ENCODE measurements around the gene OLFM2.

OLFM2 gene

DNA sequence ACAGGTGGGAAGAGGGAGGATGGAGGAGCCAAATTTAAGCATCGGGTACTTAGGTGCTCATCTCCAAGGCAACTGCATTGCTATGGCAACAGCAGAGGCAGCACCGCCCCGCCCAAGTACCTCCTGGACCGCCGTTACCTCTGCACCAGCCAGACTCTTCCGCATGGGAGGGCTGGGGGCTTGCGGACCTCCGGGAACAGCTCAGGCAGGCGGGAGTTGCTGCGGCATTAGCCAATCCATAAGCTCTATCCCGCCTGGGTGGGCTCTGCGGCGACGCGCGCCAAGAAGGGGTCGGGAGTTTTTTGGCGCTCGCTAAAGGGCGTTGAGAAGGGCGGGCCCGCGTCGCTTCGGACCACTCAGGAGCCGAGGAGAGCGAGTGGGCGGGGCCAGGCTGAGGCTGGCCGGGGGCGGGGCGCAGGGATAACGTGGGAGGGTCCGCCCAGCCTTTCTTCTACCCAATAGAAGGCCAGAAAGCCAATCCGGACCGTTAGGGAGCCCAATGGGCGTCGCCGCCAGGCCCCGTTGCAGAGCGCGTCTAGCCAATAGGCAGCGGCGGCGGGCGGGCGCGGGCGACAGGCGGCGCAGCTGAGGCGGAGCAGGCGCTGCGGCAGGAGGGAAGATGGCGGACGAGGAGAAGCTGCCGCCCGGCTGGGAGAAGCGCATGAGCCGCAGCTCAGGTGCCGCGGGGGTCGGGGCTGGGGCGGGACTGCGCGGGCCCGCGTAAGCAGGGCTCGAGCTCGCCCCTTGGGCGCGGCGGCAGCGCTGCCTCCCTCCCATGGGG, 101.4 kb downstream of the OLFM2 start, which contains the start of gene PIN1:
TSS of gene PIN1 (plus strand) at position 593 of the 781 bp plus-strand sequence. CDS start at position 620, 27 bp downstream.
- Histone ChIP-seq H3K79me2 (ENCODE audit: low read length) (peaks cover 32% of the 10 kb centered on the region), H3K4me3 (ENCODE audit: low read length) (peak within 1 kb of the TSS; percentile 86), H3K27me3 (ENCODE audit: low read depth, low read length) (no peaks in the 10 kb centered on the region), H3K4me1 (ENCODE audit: low read length) (peaks cover 12% of the 10 kb centered on the region), H3K9me3 (ENCODE audit: insufficient read depth, low read length) (no peaks in the 10 kb centered on the region), H4K20me1 (ENCODE audit: insufficient read depth, low read length) (peaks cover 5% of the 10 kb centered on the region; the same call in 1 of the 2 replicates), H3K4me2 (ENCODE audit: low read length) (peak within 1 kb of the TSS; percentile 82), H3K9ac (ENCODE audit: low read length) (peak within 1 kb of the TSS; percentile 76), H3K36me3 (replicated peaks; ENCODE audit: low read depth, low read length) (peaks cover 20% of the 10 kb centered on the region), H2AFZ (ENCODE audit: low read depth, low read length) (peak within 1 kb of the TSS; percentile 91), H3K27ac (ENCODE audit: low read length) (no peak within 1 kb of the TSS)
- TF ChIP-seq, protein P1, sequence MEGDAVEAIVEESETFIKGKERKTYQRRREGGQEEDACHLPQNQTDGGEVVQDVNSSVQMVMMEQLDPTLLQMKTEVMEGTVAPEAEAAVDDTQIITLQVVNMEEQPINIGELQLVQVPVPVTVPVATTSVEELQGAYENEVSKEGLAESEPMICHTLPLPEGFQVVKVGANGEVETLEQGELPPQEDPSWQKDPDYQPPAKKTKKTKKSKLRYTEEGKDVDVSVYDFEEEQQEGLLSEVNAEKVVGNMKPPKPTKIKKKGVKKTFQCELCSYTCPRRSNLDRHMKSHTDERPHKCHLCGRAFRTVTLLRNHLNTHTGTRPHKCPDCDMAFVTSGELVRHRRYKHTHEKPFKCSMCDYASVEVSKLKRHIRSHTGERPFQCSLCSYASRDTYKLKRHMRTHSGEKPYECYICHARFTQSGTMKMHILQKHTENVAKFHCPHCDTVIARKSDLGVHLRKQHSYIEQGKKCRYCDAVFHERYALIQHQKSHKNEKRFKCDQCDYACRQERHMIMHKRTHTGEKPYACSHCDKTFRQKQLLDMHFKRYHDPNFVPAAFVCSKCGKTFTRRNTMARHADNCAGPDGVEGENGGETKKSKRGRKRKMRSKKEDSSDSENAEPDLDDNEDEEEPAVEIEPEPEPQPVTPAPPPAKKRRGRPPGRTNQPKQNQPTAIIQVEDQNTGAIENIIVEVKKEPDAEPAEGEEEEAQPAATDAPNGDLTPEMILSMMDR (IDR thresholded peaks at IDR 0.05; ENCODE audit: low read depth, low read length), result peak; percentile 39
- TF ChIP-seq EZH2phosphoT487 (IDR thresholded peaks at IDR 0.05; ENCODE audit: low read depth), result no peak

DNA sequence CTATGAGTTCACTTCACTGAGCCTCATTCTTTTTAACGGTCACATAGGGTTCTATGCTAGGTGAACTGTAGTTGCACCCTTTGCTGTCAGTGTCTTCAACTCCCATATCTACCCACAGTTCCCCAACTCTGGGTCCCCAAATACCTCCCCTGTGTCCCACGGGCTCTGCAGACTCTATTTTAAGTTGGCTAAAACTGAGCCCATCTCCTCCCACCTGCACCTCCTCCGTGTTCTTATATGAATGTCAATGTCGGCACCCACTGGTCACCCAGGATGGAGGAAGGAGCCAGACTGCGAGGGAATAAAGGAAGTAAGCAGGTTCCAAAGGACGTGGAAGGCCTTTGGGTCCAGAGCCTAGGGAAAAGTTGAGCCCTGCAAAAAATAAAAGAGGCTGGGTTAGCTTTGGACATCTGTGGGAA, 102.0 kb downstream of the OLFM2 start:
- Histone ChIP-seq H3K9ac (ENCODE audit: low read length) (peak overlapping the region; percentile 53), H3K9me3 (ENCODE audit: insufficient read depth, low read length) (no peaks in the 10 kb centered on the region), H4K20me1 (ENCODE audit: insufficient read depth, low read length) (peaks cover 5% of the 10 kb centered on the region; the same call in 1 of the 2 replicates), H3K4me2 (ENCODE audit: low read length) (peak overlapping the region; percentile 49), H3K36me3 (replicated peaks; ENCODE audit: low read depth, low read length) (peaks cover 23% of the 10 kb centered on the region), H3K79me2 (ENCODE audit: low read length) (peaks cover 38% of the 10 kb centered on the region), H3K27ac (ENCODE audit: low read length) (no peak overlapping the region), H3K4me1 (ENCODE audit: low read length) (peaks cover 12% of the 10 kb centered on the region), H3K4me3 (ENCODE audit: low read length) (peak overlapping the region; percentile 84), H2AFZ (ENCODE audit: low read depth, low read length) (no peak overlapping the region), H3K27me3 (ENCODE audit: low read depth, low read length) (no peaks in the 10 kb centered on the region)
- no peak for TF ChIP-seq EZH2phosphoT487 (IDR thresholded peaks at IDR 0.05; ENCODE audit: low read depth)
- TF ChIP-seq, protein P1 (IDR thresholded peaks at IDR 0.05; ENCODE audit: low read depth, low read length), result no peak

GRCh38 chr19:9828551-9829063, 107.7 kb downstream of the OLFM2 start:
- Histone ChIP-seq H3K36me3 (replicated peaks; ENCODE audit: low read depth, low read length) (peaks cover 25% of the 10 kb centered on the region), H3K9me3 (ENCODE audit: insufficient read depth, low read length) (no peaks in the 10 kb centered on the region), H3K9ac (ENCODE audit: low read length) (peak overlapping the region; percentile 86), H3K27me3 (ENCODE audit: low read depth, low read length) (no peaks in the 10 kb centered on the region), H3K4me2 (ENCODE audit: low read length) (peak overlapping the region; percentile 99), H3K79me2 (ENCODE audit: low read length) (peaks cover 54% of the 10 kb centered on the region), H2AFZ (ENCODE audit: low read depth, low read length) (no peak overlapping the region), H4K20me1 (ENCODE audit: insufficient read depth, low read length) (peaks cover 6% of the 10 kb centered on the region; the same call in 1 of the 2 replicates), H3K4me1 (ENCODE audit: low read length) (peaks cover 5% of the 10 kb centered on the region), H3K27ac (ENCODE audit: low read length) (peak overlapping the region; percentile 48), H3K4me3 (ENCODE audit: low read length) (peak overlapping the region; percentile 94)
- TF ChIP-seq, protein P1 (IDR thresholded peaks at IDR 0.05; ENCODE audit: low read depth, low read length), result no peak
- no peak for TF ChIP-seq EZH2phosphoT487 (IDR thresholded peaks at IDR 0.05; ENCODE audit: low read depth)
